Medulla oblongata (tissue), 1 donor: ENCODE results near the gene MDP1.

Source experiments
- DNase-seq: peaks from one replicate; pipeline ENCODE4 v3.0.0-alpha.2; 2015; ENCODE audit errors: extremely low spot score

Gene MDP1

DNA sequence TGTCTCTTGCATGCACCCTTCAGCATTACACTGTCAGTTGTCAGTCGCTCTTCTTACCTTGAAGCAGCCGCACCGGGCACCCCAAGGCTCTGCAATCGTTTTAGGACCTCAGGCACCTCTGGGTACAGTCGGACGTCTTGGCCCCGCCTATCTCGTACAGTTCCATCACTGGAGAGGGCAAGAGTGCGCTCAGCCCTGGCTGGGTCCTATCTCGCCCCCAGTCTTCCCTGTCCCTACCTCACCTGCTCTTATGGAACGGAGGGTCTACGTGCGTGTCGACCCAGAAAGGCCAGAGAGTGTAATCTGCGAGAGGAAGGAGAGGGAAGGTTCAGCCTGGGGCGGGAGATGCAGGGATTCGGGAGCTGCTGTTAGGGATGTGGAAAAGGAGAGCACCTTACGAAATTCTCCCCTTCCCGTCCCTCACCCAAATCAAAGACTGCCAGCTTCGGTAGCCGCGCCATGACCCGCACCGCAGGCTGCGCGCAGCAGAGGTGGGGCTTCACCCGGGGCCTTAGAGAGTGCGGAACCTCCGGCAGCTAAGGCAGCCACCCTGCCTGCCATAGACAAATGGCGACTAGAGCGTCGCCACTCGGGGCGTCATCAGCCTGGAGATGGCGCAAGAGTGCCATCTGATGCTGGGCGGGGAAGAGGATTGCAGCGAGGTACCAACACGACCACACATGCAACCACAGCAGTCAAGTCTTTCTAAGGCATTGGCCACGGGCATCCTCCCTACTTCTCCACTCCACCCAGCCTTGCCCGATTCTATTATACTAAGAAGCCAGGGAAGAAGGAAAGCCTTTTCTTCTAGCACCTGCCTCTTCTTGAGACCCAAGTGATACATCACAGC is at the start of gene MDP1:
Gene MDP1, minus strand, starts transcription at position 572 of the 850 bp plus-strand sequence. Its CDS starts 111 bp downstream, at position 461.
- DNase-seq: peak; percentile 95

DNA sequence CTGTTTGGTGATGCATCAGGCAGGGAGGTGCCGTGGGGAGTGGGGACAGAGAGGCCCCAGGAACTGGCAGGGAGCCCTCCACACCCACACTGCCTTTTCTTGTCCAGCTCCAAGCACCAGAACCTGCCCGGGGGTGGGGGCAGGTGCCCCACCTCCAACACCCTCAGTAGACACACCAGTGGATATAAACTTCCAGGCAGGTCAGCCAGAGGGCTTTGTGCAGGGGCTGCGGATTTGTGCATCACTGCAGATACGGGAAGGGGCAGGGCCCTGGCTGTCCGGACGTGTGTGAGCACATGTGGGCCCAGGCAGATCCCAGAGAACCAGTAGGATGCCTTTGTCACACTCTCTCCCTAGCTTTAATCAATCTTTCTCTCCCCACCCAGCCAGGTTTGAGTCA is 48.4 kb upstream of the MDP1 start:
- no peak for DNase-seq

DNA sequence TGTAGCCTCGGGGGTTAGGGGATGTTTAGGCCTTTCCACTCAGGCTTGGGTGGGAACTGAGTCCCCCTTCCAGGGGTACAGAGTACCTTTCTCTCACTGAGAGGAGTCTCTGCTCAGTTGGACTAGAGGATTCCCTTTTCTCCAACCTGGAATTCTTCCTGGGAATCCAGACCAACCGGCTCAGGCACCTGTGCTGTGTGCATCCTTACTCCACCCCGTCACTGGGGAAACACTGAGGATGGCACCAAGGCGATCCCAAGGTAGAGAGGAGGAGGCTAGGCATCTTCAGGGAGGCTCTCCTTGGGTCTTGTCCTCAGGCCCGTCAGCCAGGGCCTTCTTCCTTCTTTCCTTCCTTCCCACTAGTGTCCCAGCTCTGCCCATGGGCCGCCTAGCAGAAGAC is 48.0 kb upstream of the MDP1 start:
- no peak for DNase-seq

DNA sequence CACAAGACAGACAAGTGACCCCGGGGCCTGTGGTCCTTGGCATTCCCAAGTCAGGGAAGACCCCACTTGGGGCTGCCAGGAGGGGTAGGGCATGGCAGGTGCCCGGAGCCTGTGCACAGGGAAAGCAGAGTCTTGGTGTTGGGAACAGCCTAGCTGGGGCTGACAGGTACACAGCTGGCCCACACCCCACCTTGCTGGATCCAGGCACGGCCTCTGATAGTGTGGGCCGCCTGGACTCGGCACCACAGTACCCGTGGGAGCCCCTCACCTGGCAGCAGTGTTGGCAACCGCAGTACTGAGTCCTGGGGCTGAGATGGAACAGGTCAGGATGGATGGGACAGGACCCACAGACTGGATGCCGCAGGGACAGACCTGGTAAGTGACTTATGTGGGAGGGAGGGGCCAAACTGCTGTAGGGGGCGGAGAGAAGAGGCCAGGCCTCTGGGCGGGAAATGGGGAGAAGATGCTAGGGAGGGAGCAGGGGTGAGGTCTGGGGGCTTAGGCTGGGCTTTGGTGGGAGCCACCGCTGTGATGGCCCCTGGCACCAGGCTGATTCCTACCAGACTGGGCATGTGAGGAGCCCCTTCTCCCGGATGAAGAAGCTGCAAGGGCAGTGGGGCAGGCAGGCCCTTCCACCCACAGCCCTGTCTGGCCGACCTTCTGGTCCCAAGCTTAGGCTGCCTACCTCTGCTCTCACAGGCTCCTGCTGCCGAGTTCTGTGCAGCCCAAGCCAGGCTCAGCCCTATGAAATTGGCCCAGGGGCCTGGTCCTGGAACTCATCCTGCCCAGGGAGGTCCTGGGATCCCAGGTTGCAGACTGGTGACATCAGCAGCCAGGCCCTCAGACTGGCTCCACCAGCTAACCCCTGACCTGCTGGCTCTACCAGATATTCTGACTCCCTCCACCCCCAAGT is 47.2 kb upstream of the MDP1 start, which contains the start of gene TGM1:
Gene TGM1, minus strand, starts transcription at position 357 of the 913 bp plus-strand sequence. CDS start 825 bp downstream, outside the sequence.
- DNase-seq: no peak

DNA sequence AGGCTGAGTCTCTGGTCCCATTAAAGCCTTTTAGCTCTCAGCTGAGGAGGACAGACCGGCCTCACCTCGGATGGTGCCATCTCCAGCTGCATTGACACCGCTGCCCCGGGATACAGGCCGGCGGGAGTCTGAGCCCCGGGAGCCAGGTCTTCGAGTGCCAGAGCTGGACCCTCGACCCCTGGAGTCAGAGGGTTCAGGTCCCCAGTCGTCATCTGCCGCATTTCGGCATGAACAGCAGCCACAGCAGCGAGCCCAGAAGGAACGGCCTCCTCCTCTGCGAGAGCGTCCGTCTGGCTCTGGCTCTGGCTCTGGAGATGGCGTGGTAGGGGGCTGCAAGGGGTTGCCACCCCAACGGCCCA is 46.1 kb upstream of the MDP1 start:
- no peak for DNase-seq

DNA sequence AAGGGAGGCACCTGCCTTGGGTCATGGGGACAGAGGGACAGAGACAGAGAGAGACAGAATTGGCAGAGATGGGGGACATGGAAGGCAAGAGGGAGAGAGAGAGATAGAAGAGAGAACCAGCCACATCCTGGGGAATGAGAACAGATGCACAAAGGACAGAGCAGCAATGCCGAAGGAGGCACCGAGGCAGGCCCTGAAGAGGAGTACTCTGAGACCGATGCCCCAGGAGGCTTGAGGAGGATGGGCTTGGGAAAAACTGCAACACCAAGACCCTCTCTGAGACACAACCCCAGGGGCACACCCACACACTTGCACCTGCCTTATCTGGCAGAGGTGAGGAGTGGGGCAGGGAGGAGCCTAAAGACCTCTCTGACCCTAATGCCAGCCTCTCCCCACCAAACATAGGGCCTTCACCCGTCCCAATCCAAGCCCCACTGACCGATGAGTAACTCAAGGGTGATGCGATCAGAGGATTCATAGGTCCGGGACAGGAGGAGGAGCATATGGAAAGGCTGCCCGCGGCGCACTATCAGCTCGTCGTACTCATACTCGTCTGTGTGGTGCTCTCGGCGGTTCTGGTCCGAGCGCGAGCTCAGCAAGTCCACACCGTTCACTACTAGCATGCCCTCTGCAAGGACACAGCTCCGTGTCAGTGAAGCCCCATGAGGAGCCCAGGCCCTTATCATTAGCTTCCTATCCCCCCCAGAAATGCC is 45.5 kb upstream of the MDP1 start:
- DNase-seq: no peak

DNA sequence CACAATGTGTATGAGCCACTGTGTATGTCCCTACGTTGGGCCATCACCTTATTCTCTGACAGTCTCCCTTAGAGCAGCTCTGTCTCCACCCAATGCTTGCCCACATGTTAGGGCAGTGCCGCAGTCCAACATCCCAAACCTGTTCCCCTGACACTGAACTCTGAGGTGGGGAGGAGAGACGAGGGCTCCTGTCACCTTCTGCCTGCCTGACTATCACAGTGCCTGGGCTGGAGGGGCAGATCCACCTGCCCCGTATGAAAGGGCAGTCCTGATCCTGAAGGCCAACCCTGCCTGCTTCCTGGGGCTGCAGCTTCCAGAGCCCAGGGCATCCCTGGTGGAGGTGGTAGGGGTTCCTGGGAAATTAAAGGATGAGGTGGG is 44.9 kb upstream of the MDP1 start:
- no peak for DNase-seq

DNA sequence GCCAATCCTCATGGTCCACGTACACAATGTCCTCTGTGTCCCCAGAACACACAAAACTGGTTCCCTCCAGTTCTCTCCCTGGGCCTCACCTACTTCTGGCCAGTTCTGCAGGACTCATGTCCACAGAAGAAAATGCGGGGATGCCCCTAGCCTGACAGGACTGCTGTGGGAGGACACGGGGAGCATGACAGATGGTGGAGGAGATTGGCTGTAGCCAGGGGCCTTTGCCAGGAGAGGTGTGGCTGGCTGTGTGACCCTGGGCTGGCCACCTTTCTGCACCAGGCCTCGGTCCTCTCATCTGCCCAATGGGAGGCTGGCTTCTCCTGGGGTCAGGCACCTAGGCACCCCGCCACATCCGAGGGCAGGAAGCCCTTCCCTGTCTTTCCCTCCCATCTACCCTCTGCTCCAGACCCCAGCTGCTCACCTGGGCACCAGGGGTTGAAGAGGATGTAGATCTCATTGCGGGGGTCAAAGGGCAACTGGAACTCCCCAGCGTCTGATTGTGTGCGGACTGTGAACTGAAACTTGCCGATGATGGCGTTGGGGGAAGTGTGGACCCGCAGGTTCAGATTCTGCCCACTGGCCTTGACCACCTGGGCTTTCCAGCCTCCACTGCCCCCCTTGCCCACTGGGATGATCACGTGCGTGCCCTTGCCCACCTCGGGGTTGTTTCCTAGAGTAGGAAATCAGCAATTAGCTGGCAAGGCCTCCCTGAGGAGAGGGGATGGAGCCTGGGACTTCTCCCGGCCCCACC is 44.3 kb upstream of the MDP1 start:
- no peak for DNase-seq

DNA sequence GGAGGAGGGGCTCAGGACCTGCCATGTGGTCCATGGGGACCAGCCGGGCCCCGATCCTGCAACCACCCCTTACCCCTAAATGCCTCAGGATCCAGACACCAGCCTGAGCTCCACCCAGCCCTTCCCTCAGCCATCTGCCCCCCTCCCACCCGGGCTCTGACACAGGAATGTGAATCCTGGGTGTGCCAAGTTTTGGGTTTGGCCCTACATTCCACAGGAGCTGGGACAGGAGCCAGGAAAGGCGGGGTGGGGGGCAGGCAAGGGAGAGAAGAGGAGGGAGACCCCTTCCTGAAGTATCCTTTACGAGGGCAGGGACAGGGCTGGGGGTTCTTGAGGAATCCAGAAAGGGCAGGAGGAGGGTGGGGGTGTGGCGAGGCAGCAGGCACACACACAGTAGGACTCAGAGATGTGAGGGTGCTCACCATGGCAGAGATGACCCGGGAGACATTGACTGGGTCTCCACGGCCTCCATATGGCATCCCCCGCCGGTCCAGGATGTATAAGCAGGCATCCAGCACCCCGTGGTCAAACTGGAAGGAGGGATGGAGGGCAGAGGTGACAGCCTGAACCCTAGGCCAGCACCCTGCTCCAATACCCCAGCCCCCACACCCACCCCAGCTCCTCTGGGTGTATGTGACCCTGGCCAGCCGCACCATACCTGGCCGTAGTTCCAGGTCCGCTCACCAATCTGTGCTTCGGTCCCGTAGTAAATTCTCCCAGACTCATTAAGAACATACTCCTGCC is 43.6 kb upstream of the MDP1 start:
- no peak for DNase-seq

DNA sequence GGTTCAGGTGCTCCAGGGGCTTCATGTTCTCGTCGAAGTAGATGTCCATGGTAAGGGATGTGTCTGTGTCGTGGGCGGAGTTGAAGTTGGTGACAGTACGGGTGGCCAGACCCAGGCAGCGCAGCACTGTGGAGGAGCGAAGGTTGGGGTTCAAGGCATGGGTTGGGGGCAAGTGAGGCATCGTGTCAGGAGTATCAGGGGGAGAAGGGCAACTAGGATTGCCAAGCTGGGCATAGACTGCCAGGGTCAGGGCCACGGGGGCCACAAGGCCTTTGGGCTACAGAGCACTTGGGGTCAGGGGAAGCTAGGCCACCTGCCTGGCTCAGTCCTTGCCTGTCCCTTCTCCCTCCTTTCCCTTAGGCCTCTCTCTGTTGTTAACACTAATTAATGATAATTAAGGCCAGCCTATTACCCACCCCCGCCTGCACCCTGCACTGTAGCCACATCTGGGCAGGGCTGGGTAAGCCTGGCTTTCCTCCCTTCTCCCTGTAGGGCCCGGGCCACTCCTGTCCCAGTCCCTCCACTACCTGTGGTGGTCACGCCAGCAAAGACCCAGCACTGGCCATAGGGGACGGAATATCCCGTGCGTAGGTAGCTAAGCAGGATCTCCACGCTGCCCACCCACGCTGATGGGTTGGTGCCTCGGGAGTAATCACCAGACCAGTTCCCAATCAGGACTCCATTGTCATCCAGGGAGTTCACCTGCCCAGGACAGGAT is 42.8 kb upstream of the MDP1 start:
- DNase-seq: no peak

DNA sequence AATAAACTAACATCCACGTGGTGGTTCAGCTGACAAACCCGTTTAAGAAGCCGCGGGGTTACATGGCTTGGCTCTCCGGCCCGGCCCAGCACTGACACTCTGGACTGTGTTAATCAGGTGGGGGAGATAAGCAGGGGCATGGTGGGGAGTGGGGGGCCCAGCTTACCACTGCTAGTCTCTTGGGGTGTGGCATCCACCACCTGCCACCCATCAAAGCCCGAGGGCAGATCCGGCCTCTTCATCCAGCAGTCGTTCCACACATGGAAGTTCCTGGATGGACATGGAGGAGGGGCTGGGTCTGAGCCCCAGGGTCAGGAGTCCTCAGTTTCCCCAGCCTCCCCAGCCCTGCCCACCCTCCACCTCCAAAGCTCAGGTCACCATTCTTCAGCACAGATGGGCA is 42.3 kb upstream of the MDP1 start:
- DNase-seq: no peak

DNA sequence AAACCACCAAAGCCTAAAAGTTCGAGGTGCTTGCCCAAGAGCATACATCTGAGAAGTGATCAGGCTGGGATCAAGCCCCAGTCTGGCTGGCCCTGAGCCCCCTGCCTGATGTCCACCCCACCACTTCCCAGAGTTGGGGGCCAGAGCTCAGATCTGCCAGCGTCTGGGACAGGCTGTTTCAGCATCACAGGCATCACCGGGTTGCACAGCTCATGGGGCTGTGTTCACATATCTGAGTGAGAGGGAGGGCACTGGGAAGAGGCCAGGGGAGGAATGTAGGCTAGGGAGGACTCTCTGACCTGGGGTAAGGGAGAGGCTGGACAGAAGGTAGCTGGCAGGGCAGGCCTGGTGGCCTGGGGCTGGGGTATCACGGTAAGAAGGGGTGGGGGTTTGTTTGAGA is 41.1 kb upstream of the MDP1 start:
- DNase-seq: no peak

DNA sequence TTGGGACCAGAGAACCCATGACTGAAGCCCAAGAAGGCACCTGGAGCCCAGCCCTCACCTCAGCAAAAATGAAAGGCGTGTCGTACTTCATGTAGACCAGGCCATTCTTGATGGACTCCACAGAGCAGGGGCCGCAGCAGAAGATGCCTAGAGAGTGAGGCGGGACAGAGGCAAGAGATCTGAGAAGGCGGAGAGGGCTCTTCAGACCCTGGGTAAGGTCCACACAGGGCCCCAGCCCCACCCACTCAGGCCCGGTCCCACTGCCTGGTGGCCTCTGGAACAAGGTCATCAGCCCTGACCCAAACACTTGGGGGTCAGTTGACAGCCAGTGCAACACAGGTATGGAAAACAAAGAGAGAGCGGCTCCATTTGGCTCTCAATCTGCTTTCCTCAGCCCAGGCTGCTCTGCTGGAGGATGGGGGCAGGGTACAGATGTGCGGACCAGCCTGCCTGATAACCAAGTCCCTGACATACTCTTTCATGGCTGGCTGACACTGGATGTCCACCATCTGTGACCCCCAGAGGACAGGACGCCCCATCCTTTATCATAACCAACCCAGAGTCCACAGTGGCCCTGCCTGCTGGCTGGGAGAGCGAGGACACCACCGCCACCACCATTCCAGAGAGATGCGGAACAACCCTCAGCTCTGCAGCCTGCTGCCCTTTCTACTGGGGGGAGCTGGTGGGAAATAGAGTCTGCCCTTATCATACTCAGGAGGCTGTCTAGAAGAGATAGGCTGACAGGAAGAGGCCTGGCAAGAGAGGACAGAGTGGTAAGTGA is 40.3 kb upstream of the MDP1 start:
- DNase-seq: no peak

DNA sequence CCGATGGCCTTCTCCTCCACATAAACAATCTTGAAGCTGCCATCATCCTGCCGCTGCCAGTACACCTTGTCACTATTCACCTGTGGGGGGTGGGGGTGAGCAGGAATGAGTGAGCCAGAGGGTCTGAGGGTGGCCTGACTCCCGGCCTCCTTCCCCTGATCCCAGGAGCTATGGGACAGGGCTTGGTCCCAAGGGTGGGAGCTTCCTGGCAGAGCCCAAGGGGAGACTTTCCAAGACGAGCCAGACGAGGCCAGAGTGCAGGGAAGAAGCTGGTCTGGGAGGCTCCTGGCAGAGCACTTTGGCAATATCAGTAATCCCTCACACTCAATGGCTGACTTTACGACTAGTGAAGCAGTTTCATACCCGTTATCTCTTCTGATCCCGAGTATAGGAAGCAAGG is 39.6 kb upstream of the MDP1 start:
- DNase-seq: no peak

DNA sequence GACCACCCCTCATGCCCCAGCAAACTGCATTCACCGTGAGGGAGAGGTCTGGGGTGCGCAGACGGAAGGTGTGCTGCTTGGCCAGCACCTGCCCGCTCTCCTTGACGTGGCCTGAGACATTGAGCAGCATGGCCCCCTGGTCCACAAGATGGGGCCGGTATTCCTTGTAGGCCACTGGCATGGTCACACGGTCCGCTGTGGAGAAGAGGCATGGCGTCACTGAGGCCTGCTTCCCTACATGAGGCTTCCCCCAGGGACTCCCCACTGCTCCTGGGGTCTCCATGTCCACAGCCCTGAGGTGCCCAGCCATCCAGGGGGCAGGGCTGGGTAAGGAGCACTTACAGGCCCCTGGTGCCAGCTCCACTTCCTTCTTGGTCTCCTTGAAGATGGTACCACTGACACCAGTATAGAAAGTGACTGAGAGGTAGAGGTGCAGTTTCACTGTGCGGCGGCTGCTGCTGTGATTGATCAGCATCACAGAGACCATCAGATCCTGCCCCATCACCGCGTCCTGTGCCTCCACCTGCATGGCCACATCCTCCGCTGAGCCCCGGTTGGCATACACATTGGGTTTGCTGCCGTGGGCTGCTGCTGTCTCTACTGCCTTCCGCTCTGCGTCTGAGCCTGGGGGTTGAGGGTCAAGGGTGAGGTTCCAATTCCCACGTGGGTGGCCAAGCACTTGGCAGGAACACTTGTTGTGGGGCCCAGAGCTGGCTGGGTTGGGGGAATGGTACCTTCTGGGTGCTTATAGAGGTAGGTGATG is 38.9 kb upstream of the MDP1 start:
- DNase-seq: no peak

DNA sequence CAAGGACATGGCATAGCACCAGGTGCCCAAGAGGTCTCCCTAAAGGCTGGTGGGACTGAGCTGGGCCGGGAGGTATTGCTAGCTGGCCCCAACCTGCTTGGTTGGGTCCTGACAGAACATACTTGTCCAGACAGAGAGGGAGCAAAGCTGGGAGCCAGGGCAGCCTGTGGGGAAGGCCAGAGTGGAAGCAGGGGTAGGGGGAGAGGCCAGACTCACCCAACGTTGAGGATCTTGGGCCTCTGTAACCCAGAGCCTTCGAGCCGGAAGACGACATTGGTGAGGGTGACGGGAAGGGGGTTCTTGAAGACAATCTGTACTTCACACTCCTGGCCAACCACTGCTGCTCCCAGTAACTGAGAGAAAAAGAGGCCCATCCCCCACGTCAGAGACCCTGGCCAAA is 38.1 kb upstream of the MDP1 start:
- no peak for DNase-seq

DNA sequence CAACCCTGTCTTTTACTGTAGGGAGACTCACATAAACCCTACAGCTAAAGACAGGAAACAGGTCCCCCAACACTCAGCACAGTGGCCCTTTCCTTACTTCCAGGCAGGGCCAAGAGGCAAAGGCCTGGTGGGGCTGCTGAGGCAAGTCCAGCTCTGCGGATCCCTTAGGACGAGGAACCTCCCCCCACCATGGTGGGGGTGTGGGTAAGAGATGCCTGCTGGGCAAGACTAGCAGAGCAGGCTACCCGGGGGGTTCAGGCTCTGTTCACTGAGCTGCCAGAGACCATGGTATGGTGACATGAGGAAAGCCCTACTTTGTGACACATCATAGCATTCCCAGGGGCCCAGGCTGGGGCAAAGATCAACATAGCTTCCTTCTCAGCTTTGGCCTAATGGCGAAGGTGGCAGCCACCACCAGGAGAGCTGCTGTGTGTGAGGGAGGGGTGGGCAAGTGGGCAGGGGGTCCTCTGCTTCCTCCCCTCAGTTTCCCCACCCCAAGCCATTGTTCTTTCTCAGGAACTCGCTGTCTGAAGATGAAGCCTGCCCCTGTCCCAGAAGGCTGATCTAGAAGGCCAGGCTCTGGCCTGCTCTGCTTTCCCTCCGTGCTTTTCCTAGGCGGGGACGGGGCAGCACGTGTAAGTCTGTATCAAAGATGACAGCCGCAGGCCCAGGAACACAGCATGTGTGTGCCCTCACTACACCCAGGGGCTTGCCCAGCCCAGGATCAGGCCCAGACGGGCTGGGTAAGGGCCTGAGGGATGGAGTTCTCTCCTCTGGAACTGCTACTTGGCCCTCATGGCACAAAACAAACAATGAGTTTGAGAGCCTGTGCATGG is 36.6 kb upstream of the MDP1 start:
- no peak for DNase-seq

DNA sequence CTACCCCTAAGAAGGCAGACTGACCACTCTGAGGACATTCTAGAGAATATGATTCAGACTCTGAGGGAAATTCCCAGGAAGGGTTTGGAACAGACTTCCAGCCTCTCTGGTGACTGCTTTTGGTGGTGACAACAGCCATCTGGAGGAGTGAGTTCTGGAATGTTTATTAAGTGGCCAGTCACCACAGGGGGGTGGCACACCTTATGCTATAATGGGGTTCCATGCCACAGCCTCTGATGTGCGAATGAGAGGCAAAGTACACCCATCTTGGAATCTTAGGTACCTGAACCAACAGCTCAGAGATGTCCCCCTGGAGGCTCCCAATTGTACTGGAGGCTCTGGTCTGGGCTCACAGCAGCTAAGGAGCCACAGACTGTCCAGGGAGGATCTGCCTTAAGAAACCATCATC is 36.0 kb upstream of the MDP1 start:
- no peak for DNase-seq
